OCI-LY3 (cell line): ENCODE data around the gene PRRT4.

Experiments used
- CTCF ChIP-seq: fragments of 200-600, 300-600 bp; sonication (generic); IDR thresholded peaks from 2 replicates; pipeline ENCODE4 v1.5.1; 2014; ENCODE audit warnings: antibody characterized with exemption, low read length, low read depth
- EZH2phosphoT487 ChIP-seq: fragments of 200-600 bp; shearing (Covaris generic); IDR thresholded peaks from 2 replicates; pipeline ENCODE4 v1.6.1; 2018; ENCODE audit warnings: antibody characterized with exemption, mixed run types, low read depth

GRCh38 chr7:128304212-128304611, 57.3 kb downstream of the PRRT4 start:
- TF ChIP-seq CTCF, result no peak
- no peak for TF ChIP-seq EZH2phosphoT487
